NCI-H2227 treated with DMSO at 0.1 percent for 48 hours (cell line): ENCODE results near the gene LARGE2.

Experiments
- DNase-seq: peaks from one replicate; lab custom pipeline; 2025; lab: John Stamatoyannopoulos, UW

LARGE2 gene

DNA sequence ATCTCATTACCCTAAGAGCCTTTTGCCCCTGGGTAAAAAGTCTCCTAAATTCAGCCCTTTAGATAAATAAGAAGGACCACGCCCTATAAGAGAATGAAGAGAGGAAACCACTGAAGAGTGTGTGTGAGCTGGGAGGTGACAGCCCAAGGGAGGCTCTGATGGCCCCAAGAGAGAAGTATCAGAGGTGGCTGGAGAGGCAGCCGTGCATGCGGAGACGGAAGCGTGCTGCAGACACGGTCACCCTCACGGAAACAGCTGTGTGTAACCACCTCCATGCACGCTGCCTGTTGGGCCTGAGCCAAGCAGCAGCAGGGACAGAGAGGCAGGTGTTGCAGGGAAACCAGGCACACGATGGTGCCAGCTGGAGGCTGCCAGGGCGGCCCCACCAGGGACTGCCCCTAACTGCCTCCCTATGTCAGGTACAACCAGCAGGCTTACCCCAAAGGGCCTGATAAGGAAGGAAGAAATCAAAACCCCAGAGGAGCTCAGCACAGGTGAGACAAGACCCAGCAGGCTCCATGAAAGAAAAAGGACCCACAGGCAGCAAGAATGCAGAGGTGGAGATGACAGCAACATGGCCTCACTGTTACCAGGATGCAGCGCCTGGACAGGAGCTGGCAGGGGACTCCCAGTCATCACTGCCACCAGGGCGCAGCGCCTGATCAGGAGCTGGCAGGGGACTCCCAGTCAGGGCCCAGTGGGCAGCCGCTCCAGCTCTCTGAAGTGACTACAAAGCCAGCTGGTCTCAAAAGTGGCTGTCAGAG is 7.8 kb downstream of the LARGE2 start:
- DNase-seq = no peak

DNA sequence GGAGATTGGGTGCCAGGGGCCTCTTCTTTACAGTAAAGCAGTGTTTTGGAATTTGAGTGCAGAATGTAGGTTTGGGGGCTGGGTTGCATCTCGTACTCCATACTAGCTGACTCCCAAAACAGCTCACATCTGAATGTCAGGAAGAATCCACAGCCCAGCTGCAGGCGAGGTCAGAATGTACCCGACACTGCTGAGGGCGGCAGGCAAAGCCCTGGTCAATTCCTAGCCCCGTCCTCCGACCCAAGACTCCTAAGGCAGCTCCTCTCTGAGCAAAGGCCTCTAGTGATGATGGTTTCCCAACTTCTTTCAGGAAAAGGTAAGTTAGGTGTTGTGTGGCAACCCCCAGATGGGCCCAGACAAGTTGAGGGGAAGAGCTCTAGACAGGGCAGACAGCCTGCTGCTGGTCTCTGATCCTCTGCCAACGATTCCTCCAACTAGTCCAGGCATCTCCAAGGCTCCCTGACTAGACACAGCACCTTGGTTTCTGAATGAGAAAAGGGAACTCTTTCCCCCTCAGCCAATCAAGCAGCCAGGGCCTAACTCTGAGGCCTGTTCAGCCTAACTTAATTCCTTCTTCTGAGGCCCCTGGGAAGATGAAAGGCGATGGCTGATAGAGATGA is 8.6 kb downstream of the LARGE2 start:
- DNase-seq = no peak

GRCh38 chr11:45931739-45932138 is 9.3 kb downstream of the LARGE2 start:
- DNase-seq = no peak

DNA sequence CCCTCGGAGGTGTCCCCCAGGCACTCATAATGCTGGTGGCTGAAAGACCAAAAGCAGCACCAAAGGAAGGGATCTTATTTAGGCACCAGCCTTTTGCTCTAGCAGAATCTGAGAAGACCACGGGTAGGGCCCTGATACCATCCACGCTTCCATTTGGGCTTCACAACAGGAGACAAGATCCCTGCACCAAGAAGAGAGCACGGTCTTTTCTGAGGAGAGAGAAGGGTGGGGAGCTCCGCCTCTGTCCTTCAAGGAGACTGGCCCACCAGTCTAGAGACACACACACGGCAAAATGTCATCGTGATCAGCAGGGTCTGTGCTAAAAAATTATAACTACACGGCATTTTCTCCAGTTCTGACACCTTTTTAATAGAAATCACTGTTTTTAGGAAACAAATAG is 9.8 kb downstream of the LARGE2 start:
- no peak for DNase-seq

DNA sequence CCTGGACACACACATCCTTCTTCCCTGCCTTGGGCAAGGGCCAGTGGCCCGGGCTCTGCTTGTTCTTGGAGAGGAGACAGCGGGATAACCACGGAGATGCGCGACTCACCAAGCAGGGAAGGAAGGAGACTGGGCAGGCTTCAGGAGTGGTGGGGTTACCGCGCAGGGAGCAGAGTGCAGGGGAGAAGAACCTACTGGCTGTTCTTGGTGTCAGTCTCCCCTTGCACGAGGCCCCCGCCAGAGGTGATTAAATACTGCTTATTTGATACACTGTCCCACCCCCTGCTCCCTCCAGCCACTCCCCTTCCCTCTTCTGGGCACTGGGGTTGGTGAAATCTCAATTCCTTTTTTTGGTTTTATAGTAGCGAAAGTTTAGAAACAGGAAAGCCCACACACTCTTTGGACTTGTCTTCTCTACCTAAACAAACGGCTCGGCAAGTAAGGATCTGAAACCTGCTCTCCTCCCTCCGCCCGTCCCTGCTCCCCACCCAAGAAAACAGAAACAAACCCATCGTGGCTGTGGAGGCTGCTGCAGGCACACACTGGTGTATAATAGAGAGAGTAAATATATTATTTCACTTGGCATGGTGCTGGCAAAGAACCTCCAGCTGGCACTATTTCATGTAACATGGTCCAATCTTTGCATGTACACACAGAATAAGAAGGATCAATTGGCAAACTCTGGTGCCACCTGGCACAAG is 10.8 kb downstream of the LARGE2 start:
- no peak for DNase-seq

DNA sequence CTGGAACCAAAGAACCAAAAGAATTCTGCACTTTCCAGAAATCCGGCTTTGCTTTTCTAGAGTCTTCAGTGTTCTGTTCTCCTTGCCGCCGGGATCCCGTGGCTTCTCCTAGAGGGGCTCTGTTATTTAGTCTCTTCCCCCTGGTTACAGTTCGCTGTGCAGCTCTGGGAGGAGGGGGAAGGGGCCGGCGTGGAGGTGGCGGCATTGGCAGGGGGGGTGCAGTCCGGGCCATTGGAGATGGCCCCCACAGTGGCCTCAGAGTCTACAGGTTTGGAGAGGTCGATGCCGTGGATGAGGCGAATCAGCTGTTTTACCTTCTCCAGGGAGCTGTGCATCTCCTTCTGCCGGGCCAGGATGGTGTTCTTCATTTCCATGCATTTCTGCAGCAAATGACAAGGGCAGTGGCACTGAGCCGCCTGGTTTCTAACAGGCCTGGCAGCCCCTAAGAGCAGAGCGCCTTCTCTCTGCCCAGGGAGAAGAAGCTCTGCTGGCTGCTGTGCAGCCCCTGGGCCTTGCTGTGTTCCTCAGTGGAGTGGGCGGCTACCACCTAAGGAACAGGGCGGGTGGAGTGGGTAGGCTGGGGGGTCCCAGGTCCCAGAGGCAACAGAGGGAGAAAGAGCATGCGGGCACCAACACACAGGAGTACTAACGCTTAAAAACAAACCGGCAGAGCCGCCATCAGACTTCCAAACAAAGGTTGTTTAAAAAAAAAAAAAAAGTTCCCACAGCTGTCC is 11.6 kb downstream of the LARGE2 start:
- DNase-seq = no peak

DNA sequence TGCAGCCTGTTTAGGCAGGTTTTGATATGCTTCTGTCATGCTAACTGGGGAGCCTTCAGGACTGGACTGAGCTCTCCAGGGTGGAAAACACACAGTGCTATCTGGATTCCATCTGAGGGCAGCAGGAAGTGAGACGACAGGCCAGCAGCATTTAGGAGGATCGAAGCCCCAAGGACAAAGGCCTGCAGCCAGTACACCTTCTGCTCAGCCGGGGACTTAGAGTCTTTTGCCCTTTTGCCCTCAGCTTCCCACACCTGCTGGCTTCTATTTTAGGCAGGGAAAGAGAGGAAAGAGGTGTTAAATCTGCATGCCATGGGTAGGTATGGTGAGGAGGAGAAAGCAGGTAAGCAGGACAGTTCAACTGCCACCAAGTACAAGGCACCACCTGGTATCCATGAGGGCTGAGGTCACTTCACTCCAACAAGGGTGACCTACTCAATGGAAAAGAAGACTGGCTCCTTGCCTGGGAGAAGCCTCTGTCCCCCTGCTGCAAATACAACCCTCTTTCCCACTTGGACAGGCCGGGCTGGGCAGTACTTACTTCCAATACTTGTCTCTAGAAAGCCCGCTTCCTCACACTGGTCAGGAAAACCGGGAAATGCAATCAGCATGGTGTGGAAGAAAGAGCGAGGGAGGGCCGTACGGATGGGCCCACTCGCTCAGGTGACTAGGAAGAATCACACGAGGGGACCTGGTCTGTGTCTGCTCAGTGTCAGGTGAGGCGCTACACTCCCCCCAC is 12.3 kb downstream of the LARGE2 start:
- DNase-seq = no peak

- DNase-seq = no peak
Observed at GRCh38 chr11:45935349-45936064, 13.1 kb downstream of the LARGE2 start.

DNA sequence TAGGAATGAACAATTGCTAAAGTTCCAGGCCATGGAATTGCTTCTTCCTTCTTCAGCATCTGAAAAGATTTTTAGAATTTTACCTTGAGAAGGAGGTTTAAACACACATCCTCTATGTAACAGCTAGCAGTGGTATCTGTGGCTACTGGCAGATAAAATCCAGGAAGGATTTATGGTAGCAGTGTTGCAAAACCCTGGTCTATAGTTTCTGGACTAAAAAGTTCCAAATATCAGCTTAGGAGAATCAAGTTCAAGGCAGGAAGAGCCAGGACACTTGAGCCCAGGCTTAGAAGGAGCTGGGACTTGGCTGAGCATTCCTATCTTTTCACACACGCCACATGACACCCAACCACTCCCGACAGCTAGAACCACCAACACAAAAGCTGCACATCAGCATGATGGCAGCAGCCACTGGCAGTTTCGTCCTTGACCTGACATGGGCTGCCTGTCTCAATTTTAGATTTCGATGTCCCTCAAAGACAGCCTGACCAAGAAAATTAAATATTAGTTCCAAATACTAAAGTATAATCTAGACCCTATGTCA is 14.1 kb downstream of the LARGE2 start:
- no peak for DNase-seq

- no peak for DNase-seq
Observed at GRCh38 chr11:45937916-45938315, 15.5 kb downstream of the LARGE2 start.

DNA sequence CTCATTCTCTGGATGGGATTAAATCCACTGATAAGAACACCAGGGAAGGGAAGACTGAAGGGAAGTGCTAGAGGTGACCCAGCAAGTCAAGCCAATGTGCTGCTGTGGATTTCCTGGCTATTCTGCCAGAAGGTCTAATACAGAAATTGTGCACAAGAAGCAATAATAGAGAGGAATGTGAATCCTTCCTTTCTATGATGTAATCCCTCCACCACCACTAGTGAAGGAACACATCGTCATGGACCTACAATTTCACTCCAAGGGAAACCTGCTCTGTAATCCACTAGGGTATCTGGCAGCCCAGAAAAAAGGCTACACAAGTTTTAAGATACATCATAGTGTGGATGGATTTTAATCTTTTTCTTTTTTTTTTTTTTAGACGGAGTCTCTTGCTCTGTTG is 17.4 kb downstream of the LARGE2 start:
- no peak for DNase-seq

GRCh38 chr11:45941285-45941684 is 18.8 kb downstream of the LARGE2 start:
- no peak for DNase-seq

- DNase-seq = no peak
Observed at GRCh38 chr11:45942381-45942780, 19.9 kb downstream of the LARGE2 start.

GRCh38 chr11:45945397-45945999 is 23.0 kb downstream of the LARGE2 start:
- no peak for DNase-seq

- DNase-seq = no peak
Observed at GRCh38 chr11:45947885-45948284, 25.4 kb downstream of the LARGE2 start.

DNA sequence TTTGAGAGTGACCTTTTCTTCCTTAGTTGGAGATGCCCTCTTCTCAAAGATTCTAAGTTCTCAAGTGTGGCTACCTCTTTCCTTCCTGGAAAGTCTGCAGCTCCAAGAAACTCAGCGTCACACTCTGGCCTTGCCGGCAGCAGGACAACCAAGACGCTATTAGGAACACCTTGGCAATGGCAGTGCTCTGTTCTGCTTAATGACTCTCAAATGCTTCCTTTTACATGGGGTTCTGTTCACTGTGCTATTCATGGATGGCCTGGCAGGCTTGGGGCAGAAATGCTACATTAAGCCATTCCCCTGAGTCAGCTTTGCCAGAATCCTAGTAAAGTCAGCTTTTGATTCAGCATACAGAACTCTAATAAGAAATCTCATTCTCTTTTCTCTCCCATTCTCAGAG is 25.9 kb downstream of the LARGE2 start:
- DNase-seq = no peak

DNA sequence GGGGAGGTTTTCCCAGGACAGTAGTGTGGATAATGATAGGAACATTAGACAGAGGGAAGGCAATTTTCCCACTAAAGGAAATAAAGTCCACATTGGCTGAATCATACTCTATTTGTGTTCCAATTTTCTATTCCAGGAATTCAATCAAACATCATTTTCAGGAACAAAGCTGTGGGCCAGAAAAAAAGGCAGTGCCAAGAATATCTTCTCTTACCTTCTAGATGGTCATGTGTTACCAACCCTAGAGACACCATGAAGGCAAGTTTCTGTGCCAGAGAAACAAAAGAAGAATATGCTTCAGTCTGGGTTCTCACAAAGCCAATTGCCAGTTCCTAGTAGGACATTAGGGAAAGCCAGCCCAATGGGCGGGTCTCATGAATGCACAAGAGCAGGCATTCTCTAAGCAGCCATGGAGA is 27.5 kb downstream of the LARGE2 start:
- no peak for DNase-seq

DNA sequence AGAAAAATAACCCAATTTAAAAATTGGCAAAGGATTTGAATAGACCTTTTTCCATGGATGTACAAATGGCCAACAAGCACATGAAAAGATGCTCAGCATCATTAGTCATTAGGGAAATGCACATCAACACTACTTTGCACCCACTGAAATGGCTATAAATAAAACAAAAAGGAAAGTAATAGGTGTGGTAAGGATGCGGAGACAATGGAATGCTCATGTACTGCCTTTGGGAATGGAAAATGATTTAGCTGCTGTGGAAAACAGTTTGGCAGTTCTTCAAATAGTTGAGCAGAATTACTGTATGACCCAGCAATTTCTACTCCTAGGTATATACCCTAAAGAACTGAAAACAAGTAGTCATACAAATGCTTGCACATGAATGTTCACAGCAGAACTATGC is 37.4 kb downstream of the LARGE2 start:
- no peak for DNase-seq

- DNase-seq = no peak
Observed at GRCh38 chr11:45960387-45961095, 38.1 kb downstream of the LARGE2 start.

GRCh38 chr11:45961751-45962240 is 39.3 kb downstream of the LARGE2 start:
- DNase-seq = no peak
